Ureter (tissue), 1 donor: ENCODE data around the gene EPN1. TPM values are rescaled to one million over a fixed set of nuclear protein-coding genes. Genes with fewer than 3 reads are reported as not detected.

Experiments
- DNase-seq: peaks from one replicate; pipeline ENCODE4 v3.0.0-alpha.2; 2020; ENCODE audit warnings: low spot score
- total RNA-seq: library from RNA; stranded (reverse); gene quantifications from one replicate; pipeline ENCODE4 v1.2.4, GENCODE V29; 2023
- donor health status: DM: yes; HTN: yes; CAD: no.

The EPN1 gene
- total RNA-seq, 1 donor from 2014 or later, result 78.5 TPM

GRCh38 chr19:55679343-55680257 is 4.6 kb downstream of the EPN1 start:
- DNase-seq, result no peak

- DNase-seq, result no peak
Observed at GRCh38 chr19:55680339-55681130, 5.5 kb downstream of the EPN1 start.

- DNase-seq, result no peak
Observed at GRCh38 chr19:55681131-55682092, 6.4 kb downstream of the EPN1 start.

- no peak for DNase-seq
Observed at GRCh38 chr19:55683449-55684261, 8.6 kb downstream of the EPN1 start.

GRCh38 chr19:55684946-55685681 is 10.1 kb downstream of the EPN1 start:
- no peak for DNase-seq

GRCh38 chr19:55685776-55686175 is 10.8 kb downstream of the EPN1 start:
- no peak for DNase-seq

- DNase-seq, result no peak
Observed at GRCh38 chr19:55686311-55687050, 11.5 kb downstream of the EPN1 start.

- DNase-seq, result no peak
Observed at GRCh38 chr19:55687281-55688201, 12.5 kb downstream of the EPN1 start.

- no peak for DNase-seq
Observed at GRCh38 chr19:55688422-55689218, 13.6 kb downstream of the EPN1 start.

GRCh38 chr19:55689411-55690108 is 14.5 kb downstream of the EPN1 start:
- no peak for DNase-seq

GRCh38 chr19:55690109-55690768 is 15.2 kb downstream of the EPN1 start:
- DNase-seq, result no peak

GRCh38 chr19:55690769-55691545 is 15.9 kb downstream of the EPN1 start:
- no peak for DNase-seq

GRCh38 chr19:55691561-55692481 is 16.8 kb downstream of the EPN1 start:
- no peak for DNase-seq

- no peak for DNase-seq
Observed at GRCh38 chr19:55692681-55693081, 17.7 kb downstream of the EPN1 start.
